Endodermal cell (in vitro differentiated cells): ENCODE data around the gene METTL16. TPM values are rescaled to one million over a fixed set of nuclear protein-coding genes. Genes with fewer than 3 reads are reported as not detected.
"Not testable (repeated sequence)": the region's sequence is repeated elsewhere in the genome, so short reads cannot be mapped to it uniquely, and the experiment has no call there.

Experiments
- DNase-seq: peaks from one replicate; pipeline ENCODE4 v3.0.0-alpha.2; 2017
- H3K27ac ChIP-seq: 2 replicates; pipeline ENCODE4 v1.5.1; 2013; ENCODE audit warnings: mild to moderate bottlenecking, low read depth, low read length, moderate library complexity
- H3K27me3 ChIP-seq: 2 replicates; pipeline ENCODE4 v1.6.1; 2013; ENCODE audit warnings: mild to moderate bottlenecking, low read length, moderate library complexity; ENCODE audit not compliant: insufficient read depth, control insufficient read depth, poor library complexity, severe bottlenecking
- H3K36me3 ChIP-seq: 2 replicates; pipeline ENCODE4 v1.7.0; 2013; ENCODE audit warnings: mild to moderate bottlenecking, low read length, moderate library complexity; ENCODE audit not compliant: control insufficient read depth, insufficient read depth
- H3K4me1 ChIP-seq: one replicate; pipeline ENCODE4 v1.7.0; 2013; ENCODE audit warnings: low read length; ENCODE audit not compliant: control insufficient read depth, insufficient read depth
- H3K4me3 ChIP-seq: 2 replicates; pipeline ENCODE4 v1.5.1; 2013; ENCODE audit warnings: mild to moderate bottlenecking, low read length, moderate library complexity
- H3K9ac ChIP-seq: 2 replicates; pipeline ENCODE4 v1.6.1; 2013; ENCODE audit warnings: mild to moderate bottlenecking, low read length, moderate library complexity; ENCODE audit not compliant: poor library complexity, severe bottlenecking; ENCODE audit errors: extremely low read depth
- H3K9me3 ChIP-seq: 2 replicates; pipeline ENCODE4 v1.6.1; 2013; ENCODE audit warnings: mild to moderate bottlenecking, low read length, moderate library complexity; ENCODE audit not compliant: control insufficient read depth
- H3K27ac Mint-ChIP-seq: 2 replicates; pipeline ENCODE4 v1.8.0; 2020; ENCODE audit warnings: mixed read lengths
- H3K27me3 Mint-ChIP-seq: 2 replicates; pipeline ENCODE4 v1.8.0; 2021; ENCODE audit warnings: mild to moderate bottlenecking, mixed read lengths; ENCODE audit not compliant: insufficient read depth
- H3K36me3 Mint-ChIP-seq: 2 replicates; pipeline ENCODE4 v1.8.0; 2020; ENCODE audit warnings: low read depth, mixed read lengths
- H3K4me1 Mint-ChIP-seq: 2 replicates; pipeline ENCODE4 v1.8.0; 2020; ENCODE audit warnings: mixed read lengths
- H3K4me3 Mint-ChIP-seq: 2 replicates; pipeline ENCODE4 v1.8.0; 2020; ENCODE audit warnings: mild to moderate bottlenecking, moderate library complexity, mixed read lengths
- H3K9me3 Mint-ChIP-seq: 2 replicates; pipeline ENCODE4 v1.8.0; 2020; ENCODE audit warnings: mild to moderate bottlenecking, mixed read lengths
- WGBS, 2 experiments: methylation state at CpG; one replicate each; pipeline versions ENCODE4 v1.1.5 to v1.1.7; 2013; ENCODE audit warnings: missing lambda C conversion rate in 2 of 2, mixed read lengths in 1 of 2; ENCODE audit not compliant: insufficient coverage in 1 of 2, insufficient read length in 1 of 2; 5-methylcytosine and 5-hydroxymethylcytosine counted together
- total RNA-seq, 2 donors: library from RNA; stranded (reverse); fragmentation: NEBNext Ultra II Directional in 1 of 2; extraction: Animal tissue kit (Norgen Biotek cat#: 25700) in 1 of 2; gene quantifications; 2 replicates in 1 of 2; 3 replicates in 1 of 2; pipeline ENCODE4 v1.2.1, GENCODE V29; 2021
- TF ChIP-seq, protein P1 (sequence below): fragments of 200-600 bp; sonication (generic); conservative IDR thresholded peaks from 2 replicates; pipeline ENCODE4 v1.5.0; 2021; ENCODE audit warnings: antibody characterized with exemption, mild to moderate bottlenecking

METTL16 gene
- total RNA-seq, 2 donors from 2014 or later: 51.5 to 59.6 TPM

DNA sequence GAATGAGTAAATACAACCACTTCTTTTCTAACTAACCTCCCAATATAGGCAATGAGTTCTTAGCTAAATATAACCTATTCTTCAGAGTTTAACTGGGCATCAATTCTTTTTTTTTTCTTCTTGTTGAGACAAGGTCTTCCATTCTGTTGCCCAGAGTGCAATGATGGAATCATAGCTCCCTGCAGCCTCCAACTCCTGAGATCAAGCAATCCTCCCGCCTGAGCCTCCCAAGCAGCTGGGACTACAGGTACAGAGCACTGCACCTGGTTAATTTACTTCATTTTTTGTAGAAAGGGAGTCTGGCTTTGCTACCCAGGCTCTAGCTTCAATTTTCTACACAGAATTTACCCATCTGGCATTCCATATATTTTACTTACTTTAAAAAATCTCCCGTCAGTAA is 1.1 kb downstream of the METTL16 start:
- H3K4me1 Mint-ChIP-seq: peaks cover 15% of the 10 kb centered on the region
- peak overlapping the region; percentile 98 for H3K4me3 ChIP-seq
- no peaks in the 10 kb centered on the region for H3K4me1 ChIP-seq
- H3K27me3 ChIP-seq: no peaks in the 10 kb centered on the region
- no peak overlapping the region for H3K27ac Mint-ChIP-seq
- peaks cover 6% of the 10 kb centered on the region for H3K36me3 ChIP-seq
- H3K9me3 Mint-ChIP-seq: peaks cover 19% of the 10 kb centered on the region
- H3K4me3 Mint-ChIP-seq: no peak overlapping the region
- peaks cover 25% of the 10 kb centered on the region for H3K36me3 Mint-ChIP-seq
- TF ChIP-seq, protein P1, sequence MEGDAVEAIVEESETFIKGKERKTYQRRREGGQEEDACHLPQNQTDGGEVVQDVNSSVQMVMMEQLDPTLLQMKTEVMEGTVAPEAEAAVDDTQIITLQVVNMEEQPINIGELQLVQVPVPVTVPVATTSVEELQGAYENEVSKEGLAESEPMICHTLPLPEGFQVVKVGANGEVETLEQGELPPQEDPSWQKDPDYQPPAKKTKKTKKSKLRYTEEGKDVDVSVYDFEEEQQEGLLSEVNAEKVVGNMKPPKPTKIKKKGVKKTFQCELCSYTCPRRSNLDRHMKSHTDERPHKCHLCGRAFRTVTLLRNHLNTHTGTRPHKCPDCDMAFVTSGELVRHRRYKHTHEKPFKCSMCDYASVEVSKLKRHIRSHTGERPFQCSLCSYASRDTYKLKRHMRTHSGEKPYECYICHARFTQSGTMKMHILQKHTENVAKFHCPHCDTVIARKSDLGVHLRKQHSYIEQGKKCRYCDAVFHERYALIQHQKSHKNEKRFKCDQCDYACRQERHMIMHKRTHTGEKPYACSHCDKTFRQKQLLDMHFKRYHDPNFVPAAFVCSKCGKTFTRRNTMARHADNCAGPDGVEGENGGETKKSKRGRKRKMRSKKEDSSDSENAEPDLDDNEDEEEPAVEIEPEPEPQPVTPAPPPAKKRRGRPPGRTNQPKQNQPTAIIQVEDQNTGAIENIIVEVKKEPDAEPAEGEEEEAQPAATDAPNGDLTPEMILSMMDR: no peak
- peak overlapping the region; percentile 96 for H3K27ac ChIP-seq
- peak; percentile 37 for DNase-seq
- H3K27me3 Mint-ChIP-seq: no peaks in the 10 kb centered on the region
- WGBS, 2 experiments: 63 to 79% methylated on average over 2 of the region's 2 CpGs
- H3K9ac ChIP-seq: peak overlapping the region; percentile 98
- H3K9me3 ChIP-seq: peaks cover 5% of the 10 kb centered on the region

DNA sequence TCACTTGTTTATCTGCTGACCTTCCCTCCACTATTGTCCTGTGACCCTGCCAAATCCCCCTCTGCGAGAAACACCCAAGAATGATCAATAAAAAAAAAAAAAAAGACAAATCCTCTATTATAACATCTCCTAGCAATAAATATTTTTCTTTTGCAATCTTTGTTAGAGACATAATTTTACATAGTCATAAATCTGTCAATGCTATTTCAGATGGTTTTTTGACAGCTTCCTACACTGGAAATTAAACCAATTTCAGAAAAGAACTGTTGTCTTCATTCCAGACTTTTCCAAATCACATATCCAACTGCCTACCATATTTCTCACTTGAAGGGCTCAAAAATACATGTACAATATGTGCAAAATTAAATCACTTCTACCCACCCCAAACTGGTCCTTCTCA is 3.7 kb downstream of the METTL16 start:
- H3K4me3 ChIP-seq: peak overlapping the region; percentile 19
- no CpG with 5 or more reads among the region's 1 CpG for WGBS, 2 experiments
- Mint-ChIP-seq H3K4me3 (no peak overlapping the region), H3K9me3 (peaks cover 25% of the 10 kb centered on the region), H3K36me3 (peaks cover 40% of the 10 kb centered on the region), H3K4me1 (peaks cover 15% of the 10 kb centered on the region), H3K27me3 (no peaks in the 10 kb centered on the region), H3K27ac (no peak overlapping the region)
- H3K9ac ChIP-seq: no peak overlapping the region
- no peaks in the 10 kb centered on the region for H3K4me1 ChIP-seq
- H3K36me3 ChIP-seq: peaks cover 23% of the 10 kb centered on the region
- no peak overlapping the region for H3K27ac ChIP-seq
- TF ChIP-seq, protein P1: no peak
- no peaks in the 10 kb centered on the region for H3K27me3 ChIP-seq
- no peak for DNase-seq
- peaks cover 25% of the 10 kb centered on the region for H3K9me3 ChIP-seq

DNA sequence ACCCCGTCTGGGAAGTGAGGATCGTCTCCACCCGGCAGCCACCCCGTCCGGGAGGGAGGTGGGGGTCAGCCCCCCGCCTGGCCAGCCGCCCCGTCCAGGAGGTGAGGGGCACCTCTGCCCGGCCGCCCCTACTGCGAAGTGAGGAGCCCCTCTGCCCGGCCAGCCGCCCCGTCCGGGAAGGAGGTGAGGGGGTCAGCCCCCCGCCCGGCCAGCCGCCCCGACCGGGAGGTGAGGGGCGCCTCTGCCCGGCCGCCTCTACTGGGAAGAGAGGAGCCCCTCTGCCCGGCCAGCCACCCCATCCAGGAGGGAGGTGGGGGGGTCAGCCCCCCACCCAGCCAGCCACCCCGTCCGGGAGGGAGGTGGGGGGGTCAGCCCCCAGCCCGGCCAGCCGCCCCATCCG is 4.7 kb downstream of the METTL16 start:
- peaks cover 50% of the 10 kb centered on the region for H3K36me3 Mint-ChIP-seq

DNA sequence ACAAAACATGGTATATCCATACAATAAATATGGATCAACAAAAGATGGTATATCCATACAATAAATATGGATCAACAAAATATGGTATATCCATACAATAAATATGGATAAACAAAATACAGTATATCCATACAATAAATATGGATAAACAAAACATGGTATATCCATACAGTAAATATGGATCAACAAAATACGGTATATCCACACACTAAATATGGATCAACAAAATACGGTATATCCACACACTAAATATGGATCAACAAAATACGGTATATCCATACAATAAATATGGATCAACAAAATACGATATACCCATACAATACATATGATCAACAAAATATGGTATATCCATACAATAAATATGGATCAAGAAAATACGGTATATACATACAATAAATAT is 8.1 kb downstream of the METTL16 start:
- H3K27me3 ChIP-seq: no peaks in the 10 kb centered on the region
- 93 to 100% methylated on average over 2 to 4 of the region's 5 CpGs for WGBS, 2 experiments

More for the DNA sequence above, 4.7 kb downstream of the METTL16 start:
- Histone ChIP-seq H3K9me3 (peaks cover 25% of the 10 kb centered on the region), H3K36me3 (peaks cover 33% of the 10 kb centered on the region)
- peaks cover 25% of the 10 kb centered on the region for H3K9me3 Mint-ChIP-seq
- not testable (repeated sequence) for H3K4me1 ChIP-seq, H3K9ac ChIP-seq, H3K27ac Mint-ChIP-seq, H3K4me3 ChIP-seq, H3K27me3 Mint-ChIP-seq, DNase-seq, H3K4me3 Mint-ChIP-seq, H3K27ac ChIP-seq, H3K27me3 ChIP-seq
- peaks cover 13% of the 10 kb centered on the region for H3K4me1 Mint-ChIP-seq
- WGBS, 2 experiments: 97% methylated on average over 28 of the region's 29 CpGs; no CpG with 5 or more reads in 1 of the 2 experiments

More for the DNA sequence above, 8.1 kb downstream of the METTL16 start:
- Mint-ChIP-seq H3K4me1 (peaks cover 5% of the 10 kb centered on the region), H3K4me3 (no peak overlapping the region), H3K36me3 (peaks cover 66% of the 10 kb centered on the region), H3K9me3 (peaks cover 22% of the 10 kb centered on the region), H3K27ac (no peak overlapping the region), H3K27me3 (no peaks in the 10 kb centered on the region)
- Histone ChIP-seq H3K36me3 (peaks cover 52% of the 10 kb centered on the region), H3K27ac (no peak overlapping the region), H3K9ac (no peak overlapping the region), H3K4me3 (no peak overlapping the region), H3K9me3 (peaks cover 25% of the 10 kb centered on the region), H3K4me1 (no peaks in the 10 kb centered on the region)
- TF ChIP-seq, protein P1: no peak
- DNase-seq: no peak
